GM19240 (cell line): ENCODE measurements around the gene FGF19.

ENCODE experiments used
- DNase-seq: peaks from one replicate; pipeline ENCODE4 v3.0.0; 2011; ENCODE audit warnings: low spot score; ENCODE audit not compliant: insufficient read length

FGF19 gene

DNA sequence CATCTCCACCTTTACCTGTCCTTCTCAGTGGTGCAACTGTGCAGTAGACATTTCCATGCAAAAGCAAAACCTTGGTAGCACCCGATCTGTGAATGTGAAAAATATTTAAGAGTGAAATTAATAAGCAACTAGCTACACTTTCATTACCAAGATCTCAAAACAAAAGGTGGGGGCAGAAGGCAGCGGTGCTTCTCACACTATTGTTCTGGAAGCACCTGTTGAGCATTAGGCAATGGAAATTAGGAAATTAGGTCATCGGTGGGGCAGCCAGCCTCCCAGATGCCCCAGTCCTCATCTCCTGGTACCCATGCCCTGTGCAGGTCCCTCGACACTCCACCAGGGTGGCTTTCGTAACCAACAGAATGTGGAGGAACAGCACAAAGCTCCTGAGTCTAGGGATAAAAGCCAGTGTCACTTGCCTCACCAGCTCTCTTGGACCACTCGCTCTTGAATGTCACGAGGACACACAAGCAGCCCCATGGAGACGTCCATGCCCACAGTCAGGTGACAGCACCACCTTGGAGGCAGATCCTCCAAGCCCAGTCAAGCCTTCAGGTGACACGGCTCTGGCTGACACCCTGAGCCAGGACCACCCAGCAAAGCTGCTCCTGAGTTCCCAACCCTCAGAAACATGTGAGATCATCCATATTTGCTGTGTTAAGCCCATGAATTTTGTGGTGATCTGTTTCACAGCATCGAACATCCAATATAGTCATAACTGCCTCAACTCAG is 31.9 kb downstream of the FGF19 start:
- DNase-seq: no peak

DNA sequence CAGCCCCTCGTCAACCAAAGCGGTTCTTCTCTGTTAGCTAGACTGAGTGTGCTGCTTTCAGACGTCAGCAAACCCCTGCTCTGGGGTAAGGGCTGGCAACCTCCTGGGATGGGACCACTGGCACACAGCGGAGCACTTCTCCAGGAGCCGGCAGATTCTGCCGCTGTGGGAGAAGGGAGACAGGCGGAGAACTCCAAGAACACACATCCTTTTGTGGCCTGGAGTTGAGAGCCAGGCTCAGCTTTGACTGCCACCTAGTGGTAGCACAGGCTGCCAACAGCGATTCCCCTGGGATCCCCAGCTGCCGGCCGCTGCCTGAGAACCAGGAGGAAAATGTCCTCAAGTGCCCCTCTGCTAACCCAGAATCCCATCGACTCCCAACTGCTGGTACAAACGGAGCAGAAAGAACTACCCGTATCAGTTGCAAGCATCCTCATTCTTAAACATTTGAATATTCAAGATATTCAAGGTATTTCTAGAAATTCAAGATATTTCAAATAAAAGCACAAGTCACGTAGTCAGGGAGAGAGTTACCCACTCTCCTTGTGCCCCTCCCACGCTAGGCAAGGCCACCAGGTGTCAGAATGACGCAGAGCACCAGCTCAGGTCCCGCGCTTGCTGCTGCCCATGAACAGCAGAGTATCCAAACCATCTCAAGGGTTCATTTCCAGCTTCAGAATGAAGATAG is 33.5 kb downstream of the FGF19 start:
- peak; percentile 88 for DNase-seq

DNA sequence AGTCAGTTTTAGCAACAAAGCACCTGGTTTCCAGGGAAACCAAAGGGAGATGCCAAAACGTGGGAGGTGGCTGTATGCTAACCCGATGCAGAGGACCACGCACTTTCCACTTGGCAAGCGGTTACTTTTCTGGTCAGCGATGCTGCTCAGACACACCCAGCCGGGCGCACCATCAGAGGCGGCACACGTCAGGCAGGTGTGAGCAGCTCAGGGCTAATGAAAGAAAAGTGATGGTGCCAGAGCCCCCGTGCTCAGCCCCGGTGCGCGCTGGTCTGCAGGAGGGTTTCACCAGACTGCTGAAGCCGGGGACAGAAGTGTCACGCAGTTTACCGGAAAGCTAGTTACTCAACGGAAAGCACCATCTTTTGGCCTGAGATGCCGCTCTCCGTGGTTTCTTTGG is 34.3 kb downstream of the FGF19 start:
- no peak for DNase-seq

DNA sequence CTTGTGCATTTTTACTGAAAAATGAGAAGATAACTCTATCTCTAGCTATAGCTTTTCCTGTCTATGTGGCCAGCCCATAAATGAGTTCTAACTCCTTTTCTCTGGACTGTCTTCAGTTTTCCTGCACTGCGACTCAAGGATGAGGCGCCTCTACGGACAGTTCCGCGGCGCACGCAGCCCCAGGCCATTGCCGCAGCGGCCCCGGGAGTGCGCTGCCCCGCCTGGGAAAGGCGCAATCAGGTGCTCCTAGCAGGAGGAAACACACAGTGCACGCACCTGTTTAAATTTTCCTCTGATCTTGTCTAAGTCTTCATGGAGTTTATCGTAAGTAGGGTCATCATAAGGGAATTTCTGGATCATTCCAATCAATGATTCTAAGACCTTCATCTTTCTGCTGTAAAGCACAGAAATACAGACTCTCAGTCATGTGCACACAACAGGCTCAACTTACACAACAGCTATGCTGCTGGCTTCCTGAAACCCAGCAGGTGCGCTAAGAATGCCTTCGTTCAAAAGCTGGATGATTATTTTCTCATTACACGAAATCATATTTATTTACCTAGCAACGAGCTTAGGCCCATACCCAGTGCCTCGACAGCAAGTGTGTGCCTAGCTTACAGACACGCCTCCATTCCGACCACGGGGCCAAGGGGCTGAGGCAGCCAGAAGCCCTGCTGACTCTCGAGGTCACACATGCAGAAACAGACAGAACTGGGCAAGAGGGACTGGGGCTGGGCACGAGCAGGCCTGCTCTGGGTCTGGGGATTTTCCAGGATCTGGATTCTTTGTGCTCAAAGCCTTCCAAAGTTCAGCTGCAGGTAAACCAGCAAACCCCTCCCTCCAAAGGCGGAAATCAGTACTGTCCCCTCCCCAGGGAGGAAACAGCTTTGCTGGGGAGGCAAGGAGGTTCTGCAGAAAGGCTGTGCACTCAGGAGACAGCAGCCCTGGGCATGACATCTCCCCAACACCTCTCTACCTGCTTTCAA is 35.9 kb downstream of the FGF19 start:
- DNase-seq: no peak

DNA sequence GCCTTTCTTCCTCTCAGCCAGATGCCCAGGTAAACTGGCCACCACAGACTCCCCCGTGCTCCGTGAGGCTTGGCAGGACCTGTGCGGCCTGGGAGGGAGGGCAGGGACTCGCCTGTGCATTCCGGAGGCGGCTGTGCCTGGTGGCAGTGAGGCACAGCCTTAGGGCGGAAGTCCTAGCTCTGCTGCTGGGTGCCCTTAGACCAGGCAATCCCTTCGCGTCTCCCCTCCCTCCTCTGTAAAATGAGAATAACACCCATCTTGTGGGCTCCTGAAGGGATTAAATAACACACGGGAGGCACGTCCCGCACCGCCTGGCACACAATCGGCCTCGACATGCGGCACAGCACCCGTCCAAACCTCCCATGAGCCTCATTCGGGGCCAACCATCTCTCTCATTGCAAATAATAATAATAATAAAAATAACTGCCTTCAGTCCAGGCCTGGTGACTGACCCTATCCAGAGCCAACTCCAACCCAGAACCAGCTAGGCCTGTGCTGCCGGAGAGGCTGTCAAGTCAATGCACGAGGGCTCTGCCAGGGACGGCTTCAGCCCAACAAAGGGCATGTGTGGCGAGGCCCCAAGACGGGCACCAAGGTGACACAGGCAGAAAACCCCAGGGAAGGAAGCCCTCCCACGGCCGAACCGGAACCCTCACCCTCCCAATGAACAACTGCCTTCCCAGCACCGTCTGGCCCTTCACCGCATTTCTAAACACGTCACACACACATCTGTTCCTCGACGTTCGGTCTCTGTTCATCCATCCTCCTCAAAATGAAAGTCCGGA is 36.9 kb downstream of the FGF19 start:
- no peak for DNase-seq

DNA sequence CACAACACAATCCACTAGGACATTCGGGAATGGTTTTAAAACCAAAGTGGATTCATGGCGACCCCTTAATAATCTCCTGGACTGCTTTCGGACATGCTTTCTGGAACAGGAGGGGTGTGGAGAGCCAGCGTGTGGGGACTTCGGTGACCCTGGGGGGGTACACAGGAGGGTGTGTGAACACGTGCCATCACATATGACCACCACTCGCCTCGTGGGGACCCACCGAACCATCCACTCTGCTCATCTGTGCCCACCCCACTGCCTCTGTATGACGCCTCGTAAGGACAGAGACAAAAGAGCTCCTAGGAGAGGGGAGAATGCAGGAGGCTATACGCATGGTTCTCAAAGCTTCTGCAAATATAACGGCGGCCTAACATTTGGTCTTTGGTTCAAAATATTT is 37.6 kb downstream of the FGF19 start:
- no peak for DNase-seq

DNA sequence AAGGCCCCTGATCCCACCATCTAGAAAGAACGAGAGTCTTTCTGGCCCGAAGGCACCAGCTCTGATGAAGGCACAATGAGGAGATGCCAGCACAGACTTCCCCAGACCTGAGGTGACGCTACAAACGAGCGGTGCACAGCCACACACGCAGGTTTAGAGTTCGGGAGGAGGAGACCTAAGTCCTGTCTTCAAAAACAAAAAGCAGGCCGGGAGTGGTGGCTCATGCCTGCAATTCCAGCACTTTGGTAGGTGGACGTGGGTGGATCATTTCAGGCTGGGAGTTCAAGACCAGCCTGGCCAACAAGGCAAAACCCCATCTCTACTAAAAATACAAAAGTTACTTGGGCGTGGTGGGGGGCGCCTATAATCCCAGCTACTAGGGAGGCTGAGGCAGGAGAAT is 38.2 kb downstream of the FGF19 start:
- DNase-seq: no peak

DNA sequence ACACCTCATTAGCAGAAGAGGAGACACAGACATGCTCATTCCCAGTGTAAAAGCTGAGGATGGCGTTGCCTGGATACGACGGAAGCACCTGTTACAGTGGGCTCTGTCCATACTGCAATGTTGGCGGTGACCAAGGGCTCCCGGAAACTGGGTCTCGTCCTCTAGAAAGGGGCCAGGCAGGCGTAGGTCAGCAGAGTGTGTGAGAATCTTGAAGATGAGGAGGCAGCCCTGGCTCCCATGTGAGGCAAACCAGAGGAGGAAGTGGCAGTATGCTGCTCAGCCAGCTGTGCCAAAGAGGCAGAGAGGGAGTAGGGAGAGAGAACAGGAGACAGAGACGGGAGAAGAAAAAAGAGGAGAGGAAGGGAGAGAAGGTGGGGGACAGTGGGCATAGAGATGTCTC is 38.9 kb downstream of the FGF19 start:
- no peak for DNase-seq

DNA sequence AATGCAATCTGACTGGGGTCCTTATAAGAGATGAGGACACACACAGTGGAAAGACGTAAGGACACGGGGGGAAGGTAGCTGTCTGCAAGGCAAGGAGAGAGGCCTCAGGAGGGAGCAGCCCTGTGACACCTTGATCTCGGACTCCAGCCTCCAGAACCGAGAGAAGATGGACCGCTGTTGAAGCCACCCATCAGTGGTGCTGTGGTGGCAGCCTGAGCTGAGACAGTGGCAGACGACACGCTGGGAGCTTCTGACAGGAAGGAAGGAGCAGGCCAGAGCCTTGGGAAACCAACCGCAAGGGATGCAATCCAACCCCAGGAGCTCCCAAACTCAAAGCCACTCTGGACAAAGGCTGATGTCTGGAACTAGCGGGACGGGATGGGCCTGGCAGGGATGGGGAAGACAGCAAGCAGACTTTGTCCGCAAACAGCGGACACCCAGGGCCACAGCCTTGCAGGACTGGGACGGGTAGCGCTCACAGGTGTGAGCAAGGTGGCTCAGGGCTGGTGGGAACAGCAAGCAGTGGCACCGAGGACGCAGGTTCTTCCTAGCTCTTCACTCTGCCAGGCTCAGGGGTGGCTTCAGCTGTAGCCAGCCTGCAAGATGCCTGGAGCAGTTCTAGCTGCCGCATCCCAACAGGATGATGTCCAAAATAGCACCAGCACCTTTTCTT is 39.6 kb downstream of the FGF19 start:
- no peak for DNase-seq

DNA sequence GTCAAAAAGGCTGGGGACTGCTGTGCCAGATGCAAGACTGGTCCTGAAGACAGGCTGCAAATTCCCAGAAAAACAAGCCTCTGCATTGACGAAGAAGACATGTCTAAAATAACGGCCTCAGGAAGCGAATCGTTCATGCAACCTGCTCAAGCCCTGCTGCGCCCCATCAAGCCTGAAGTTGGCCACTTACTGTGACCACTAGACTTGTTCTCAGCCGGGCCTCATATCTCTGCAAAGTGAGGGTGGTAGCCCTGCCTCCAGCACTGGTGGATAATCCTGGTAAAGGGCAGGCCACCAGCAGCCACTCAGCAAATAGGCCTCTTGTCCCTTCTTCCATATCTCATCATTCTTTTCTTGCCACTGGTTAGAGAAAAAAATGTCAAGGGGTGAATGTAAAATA is 40.5 kb downstream of the FGF19 start:
- DNase-seq: no peak

DNA sequence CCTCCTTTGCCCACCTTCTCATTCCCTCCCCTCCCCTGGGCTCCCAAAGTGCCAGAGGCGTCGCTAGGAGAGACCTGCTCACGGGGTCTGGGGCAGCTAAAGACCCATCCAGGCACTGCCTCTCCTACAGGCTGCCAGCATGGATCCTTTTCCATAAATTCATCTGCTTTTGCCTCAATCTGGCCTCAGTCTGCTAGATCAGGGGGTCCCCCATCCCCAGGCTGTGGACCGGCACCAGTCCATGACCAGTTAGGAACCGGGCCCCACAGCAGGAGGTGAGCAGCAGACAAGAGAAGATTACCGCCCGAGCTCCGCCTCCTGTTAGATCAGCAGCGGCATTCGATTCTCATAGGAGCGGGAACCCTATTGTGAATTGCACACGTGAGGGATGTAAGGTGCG is 41.0 kb downstream of the FGF19 start:
- no peak for DNase-seq

DNA sequence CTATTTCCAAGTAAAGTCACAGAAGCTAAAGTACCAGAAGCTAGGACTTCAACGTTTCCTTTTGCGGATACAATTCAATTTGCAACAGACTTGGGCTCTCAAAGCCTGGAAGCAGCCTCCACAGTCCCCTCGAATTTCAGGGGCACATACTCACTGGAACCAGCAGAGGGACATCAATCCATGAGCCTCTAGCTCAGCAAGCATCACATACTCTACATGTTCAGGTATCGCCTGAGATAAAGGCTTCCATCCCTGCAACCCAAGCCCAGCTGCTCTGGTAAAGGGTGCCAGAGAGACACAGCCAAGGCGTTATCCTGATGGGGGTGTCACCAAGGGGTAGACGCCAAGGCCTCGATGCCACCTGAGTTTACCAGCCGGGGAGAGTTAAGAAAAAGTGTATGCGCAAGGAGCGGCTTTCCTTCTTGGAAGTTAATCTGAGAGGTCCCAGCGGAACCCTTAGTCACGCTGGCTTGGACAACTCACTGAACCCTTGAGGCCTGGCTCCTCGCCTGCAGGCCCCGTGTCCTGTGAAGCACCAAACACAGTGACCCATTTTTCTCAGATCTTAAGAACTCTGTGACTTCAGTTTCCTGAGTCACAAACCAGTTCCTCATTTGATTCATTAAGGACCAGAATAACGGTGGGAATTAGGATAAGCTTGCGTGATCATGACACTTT is 41.7 kb downstream of the FGF19 start:
- no peak for DNase-seq

DNA sequence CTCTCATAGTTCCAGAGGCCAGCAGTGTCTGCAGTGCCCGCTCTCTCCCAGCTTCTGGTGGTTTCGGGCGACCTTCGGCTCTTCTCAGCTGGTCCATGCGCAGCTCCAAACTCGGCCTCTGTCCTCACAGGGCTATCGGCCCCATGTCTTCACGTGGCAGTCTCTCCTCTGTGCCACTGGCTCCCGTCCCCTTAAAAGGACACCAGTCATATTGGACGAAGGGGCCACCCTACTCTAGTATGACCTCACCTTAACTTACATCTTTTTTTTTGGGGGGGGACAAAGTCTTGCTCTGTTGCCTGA is 42.5 kb downstream of the FGF19 start:
- DNase-seq: no peak

DNA sequence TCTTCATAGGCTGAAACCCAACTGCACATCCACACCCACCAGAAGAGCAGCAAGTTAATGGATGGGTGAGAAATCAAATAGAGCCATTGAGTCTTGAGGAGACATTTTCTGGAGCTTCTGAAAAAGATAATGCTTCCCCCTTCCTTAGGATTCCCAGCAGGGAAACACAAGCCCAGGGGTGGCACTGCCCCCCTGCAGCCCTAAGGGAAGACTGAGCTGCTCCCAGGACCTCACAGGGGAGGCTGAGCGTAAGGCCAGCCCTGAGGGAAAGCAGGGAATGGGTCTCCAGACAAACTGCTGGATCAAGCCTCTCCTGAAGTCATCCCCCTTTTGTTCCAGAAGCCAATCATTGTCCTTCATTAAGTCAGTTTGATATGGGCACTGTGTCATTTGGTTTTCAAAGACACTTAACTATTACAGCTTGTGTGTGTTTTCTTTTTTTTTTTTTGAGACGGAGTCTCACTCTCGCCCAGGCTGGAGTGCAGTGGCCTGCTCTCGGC is 43.8 kb downstream of the FGF19 start:
- no peak for DNase-seq

DNA sequence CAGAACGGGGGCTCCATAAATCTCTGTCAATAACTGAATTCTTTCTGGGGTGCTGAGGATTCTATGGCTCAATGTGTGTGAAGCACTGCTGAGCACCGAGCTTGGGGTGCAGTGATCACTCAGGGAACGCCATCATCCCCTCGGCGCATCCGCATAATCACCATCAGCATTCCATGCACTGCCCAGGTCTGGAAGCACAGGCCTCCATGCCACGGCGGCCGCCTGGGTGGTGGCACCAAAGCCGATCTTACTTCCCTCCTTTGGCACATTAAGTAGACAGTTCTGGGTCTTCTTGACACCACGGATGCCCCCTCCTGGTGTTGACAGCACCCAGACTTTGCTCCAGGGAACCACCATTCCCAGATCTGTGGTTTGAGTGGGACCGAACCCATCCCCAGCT is 44.2 kb downstream of the FGF19 start:
- DNase-seq: no peak

DNA sequence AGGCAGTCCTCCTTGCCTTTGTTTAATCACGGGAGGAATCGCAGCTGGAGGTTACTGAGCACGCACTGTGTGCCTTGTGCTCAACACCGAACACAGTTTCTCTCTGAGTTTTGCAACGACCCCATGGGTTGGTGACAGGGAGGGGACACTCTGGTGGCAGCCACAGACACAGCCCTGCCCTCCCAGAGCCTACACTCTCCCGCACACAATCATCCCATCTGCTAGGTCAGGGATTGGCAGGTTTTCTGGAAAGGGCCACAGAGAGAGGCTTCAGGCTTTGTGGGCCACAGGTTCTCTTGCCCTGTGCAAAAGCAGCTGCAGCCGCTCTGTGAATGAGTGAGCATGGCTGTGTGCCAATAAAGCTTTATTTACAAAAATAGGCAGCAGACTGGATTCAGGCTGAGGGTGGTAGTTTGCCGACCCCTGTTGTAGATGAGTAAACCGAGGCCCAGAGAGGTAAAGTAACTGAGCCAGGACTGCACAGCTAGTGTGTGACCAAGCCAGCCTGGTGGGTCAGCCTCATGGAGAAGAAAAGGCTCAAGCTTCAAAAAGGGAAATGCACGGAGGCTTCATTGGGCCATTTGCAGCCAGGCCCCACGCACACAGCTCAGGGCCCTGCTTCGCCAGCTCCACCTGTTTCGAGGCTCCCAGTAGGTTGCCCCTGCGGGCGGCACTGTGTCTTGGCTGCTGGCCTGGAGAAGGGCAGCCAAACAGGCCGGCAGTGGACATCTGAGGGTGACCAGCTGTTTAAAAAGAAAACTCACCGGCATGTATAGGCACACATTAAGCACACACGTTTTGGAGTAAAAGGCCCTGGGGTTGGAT is 45.0 kb downstream of the FGF19 start:
- DNase-seq: no peak

DNA sequence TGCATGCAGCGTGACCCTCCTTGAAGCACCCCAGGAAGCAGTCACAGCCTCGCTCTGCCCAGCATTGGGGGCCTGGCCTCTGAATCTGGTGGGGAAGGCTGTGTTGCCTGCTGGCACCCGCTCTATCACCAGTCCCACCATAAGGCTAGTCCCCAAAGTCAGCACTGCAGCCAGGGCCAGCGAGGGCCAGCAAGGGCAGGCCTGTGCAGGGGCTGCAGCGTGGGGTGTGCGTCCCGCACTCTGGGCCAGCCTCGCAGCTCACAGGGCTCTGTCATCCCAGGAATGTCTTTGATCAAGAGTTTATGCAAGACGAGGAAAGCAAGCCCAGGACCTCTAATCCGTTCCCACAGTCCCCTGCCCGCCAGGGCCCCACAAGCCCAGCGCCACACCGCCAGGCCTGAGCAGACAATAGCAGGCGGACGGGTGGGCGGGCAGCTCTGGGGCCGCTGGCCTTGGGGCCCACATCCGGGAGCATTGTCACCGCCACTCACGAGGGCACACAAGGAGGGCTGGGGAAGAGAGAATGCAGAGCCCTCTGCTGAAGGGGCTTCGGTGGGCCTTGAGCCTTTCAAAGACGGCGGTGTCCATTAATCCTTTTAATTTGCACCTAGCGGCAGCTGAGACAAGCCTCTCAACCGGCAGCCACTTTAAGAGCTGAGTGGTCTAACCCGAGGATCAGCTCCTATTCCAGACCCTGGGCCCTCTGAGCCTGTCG is 45.8 kb downstream of the FGF19 start:
- DNase-seq: no peak

DNA sequence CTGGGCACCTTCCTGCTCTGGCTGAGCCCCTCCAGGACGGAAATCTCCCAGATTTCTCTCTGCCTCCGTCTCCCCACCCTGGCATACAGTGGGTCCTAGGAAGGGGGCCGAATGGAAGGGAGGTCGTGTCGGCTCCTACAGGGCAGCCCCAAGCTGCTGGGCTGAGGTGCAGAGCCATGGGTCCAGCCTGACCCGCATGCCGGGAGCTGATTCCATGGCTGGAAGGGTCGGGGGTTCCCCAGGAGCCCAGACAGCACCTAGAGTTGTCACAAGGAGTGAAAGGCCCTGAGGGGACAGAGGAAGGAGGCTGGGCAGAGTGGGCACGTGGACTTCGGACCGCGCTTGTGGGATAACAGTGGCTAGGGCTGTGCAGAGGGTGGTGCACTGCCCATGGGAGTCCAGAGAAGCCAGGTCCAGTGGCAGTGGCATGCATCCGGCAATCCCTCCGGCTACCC is 46.3 kb downstream of the FGF19 start:
- DNase-seq: no peak
